ENCODE data around the gene KCND2. TPM values are rescaled to one million over a fixed set of nuclear protein-coding genes. Genes with fewer than 3 reads are reported as not detected.

The KCND2 gene
- total RNA-seq, 2 experiments from 2014 or later: not detected

DNA sequence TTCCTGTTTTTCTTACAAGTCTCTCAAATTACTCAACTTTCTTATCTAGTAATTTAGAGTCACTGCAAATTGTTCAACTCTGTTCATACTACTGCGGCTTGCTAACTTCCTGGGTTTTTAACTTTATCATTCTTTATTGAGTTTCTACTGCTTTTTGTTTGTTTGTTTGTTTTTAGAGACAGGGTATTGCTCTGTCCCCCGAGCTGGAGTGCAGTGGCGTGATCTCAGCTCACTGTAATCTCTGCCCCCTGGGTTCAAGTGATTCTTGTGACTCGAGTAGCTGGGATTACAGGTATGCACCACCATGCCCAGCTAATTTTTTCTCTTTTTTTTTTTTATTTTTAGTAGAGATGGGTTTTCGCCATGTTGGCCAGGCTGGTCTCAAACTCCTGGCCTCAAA is 402.1 kb downstream of the KCND2 start:
- Histone ChIP-seq H3K9me2 (ENCODE audit: insufficient read depth, low read length) (no peaks in the 10 kb centered on the region), H3K36me3 (ENCODE audit: insufficient read depth, low read length) (no peaks in the 10 kb centered on the region), H3K4me2 (ENCODE audit: low read length) (no peak overlapping the region), H2AFZ (ENCODE audit: low read length) (no peak overlapping the region), H3K79me2 (ENCODE audit: insufficient read depth, low read depth, low read length) (no peaks in the 10 kb centered on the region), H3K27ac (ENCODE audit: low read depth, low read length, poor library complexity, severe bottlenecking) (no peak overlapping the region), H3K4me3 (ENCODE audit: low read depth, low read length, poor library complexity, severe bottlenecking) (no peak overlapping the region), H3K9me3 (ENCODE audit: low read length) (no peaks in the 10 kb centered on the region), H3K4me1 (ENCODE audit: insufficient read depth, low read length, poor library complexity, severe bottlenecking) (no peaks in the 10 kb centered on the region), H4K20me1 (ENCODE audit: insufficient read depth, low read length) (no peaks in the 10 kb centered on the region)
- no TSS peak for BruUV-seq (replicated peaks)
- POLR2A ChIA-PET: interaction anchor here (0.6 kb wide), 2 partner anchors 13 to 159 kb away, joined by 3 read pairs; no protein-coding TSS in a partner anchor
- no peak for TF ChIP-seq EZH2phosphoT487 (IDR thresholded peaks at IDR 0.05; ENCODE audit: borderline replicate concordance, low read depth, low read length)
- TF ChIP-seq, protein P1, sequence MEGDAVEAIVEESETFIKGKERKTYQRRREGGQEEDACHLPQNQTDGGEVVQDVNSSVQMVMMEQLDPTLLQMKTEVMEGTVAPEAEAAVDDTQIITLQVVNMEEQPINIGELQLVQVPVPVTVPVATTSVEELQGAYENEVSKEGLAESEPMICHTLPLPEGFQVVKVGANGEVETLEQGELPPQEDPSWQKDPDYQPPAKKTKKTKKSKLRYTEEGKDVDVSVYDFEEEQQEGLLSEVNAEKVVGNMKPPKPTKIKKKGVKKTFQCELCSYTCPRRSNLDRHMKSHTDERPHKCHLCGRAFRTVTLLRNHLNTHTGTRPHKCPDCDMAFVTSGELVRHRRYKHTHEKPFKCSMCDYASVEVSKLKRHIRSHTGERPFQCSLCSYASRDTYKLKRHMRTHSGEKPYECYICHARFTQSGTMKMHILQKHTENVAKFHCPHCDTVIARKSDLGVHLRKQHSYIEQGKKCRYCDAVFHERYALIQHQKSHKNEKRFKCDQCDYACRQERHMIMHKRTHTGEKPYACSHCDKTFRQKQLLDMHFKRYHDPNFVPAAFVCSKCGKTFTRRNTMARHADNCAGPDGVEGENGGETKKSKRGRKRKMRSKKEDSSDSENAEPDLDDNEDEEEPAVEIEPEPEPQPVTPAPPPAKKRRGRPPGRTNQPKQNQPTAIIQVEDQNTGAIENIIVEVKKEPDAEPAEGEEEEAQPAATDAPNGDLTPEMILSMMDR (conservative IDR thresholded peaks at IDR 0.05; ENCODE audit: low read length): no peak
- CTCF ChIA-PET (ENCODE audit: unreplicated experiment): no interaction called here
- no peak for DNase-seq (ENCODE audit: low spot score)
- intact Hi-C loops (cut with micrococcal nuclease; ENCODE audit: unreplicated experiment): no loop called here

DNA sequence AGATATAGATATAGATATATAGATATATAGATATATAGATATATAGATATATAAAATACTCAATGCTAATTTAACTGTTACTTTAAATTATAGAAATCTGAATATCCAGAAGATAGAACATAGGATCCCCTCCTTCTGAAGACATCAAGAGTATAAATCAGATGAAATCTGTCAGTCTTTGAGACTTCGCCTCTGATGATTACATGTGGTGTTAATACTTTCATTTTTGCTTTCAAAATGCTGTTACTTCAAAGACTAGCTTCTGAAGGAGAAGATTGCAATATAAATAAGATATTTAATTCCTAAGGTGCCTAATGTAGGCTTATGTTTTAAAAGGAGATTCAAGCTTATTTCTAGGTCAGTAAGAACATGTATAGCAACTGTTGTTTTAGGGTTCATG is 404.6 kb downstream of the KCND2 start:
- H2AFZ ChIP-seq (ENCODE audit: low read length): no peak overlapping the region
- no peaks in the 10 kb centered on the region for H3K36me3 ChIP-seq (ENCODE audit: insufficient read depth, low read length)
- BruUV-seq (replicated peaks): no TSS peak
- H4K20me1 ChIP-seq (ENCODE audit: insufficient read depth, low read length): no peaks in the 10 kb centered on the region; the same call in 1 of the 2 replicates
- no peaks in the 10 kb centered on the region for H3K9me3 ChIP-seq (ENCODE audit: low read length)
- no peaks in the 10 kb centered on the region for H3K9me2 ChIP-seq (ENCODE audit: insufficient read depth, low read length)
- H3K4me3 ChIP-seq (ENCODE audit: low read depth, low read length, poor library complexity, severe bottlenecking): no peak overlapping the region
- ChIA-PET POLR2A (interaction anchor here (1.0 kb wide), 1 partner anchor 33 kb away, joined by 3 read pairs; no protein-coding TSS in a partner anchor), CTCF (ENCODE audit: unreplicated experiment) (no interaction called here)
- DNase-seq (ENCODE audit: low spot score): no peak
- H3K4me1 ChIP-seq (ENCODE audit: insufficient read depth, low read length, poor library complexity, severe bottlenecking): no peaks in the 10 kb centered on the region
- H3K4me2 ChIP-seq (ENCODE audit: low read length): no peak overlapping the region
- no peak for TF ChIP-seq EZH2phosphoT487 (IDR thresholded peaks at IDR 0.05; ENCODE audit: borderline replicate concordance, low read depth, low read length)
- TF ChIP-seq, protein P1 (conservative IDR thresholded peaks at IDR 0.05; ENCODE audit: low read length): no peak
- intact Hi-C loops (cut with micrococcal nuclease; ENCODE audit: unreplicated experiment): no loop called here
- H3K79me2 ChIP-seq (ENCODE audit: insufficient read depth, low read depth, low read length): no peaks in the 10 kb centered on the region
- no peak overlapping the region for H3K27ac ChIP-seq (ENCODE audit: low read depth, low read length, poor library complexity, severe bottlenecking)

DNA sequence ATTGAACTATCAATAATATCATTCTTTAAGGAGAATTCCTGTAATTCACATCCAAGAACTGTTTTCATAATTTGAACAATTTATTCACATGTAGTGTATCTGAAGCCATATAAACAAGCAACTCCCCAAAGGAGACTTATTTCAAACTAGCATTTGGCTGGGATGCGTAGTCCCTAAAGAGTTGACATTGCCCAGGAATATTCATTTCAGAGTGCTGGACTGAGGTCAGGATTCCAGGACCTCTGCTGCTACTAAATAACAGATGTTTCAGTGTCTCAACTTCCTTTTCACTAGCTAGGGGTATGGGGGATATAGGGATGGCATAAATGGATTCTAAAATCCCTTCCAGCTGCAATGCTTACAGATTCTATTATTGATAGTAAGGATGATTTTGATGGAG is 408.0 kb downstream of the KCND2 start:
- no TSS peak for BruUV-seq (replicated peaks)
- H4K20me1 ChIP-seq (ENCODE audit: insufficient read depth, low read length): no peaks in the 10 kb centered on the region; the same call in 1 of the 2 replicates
- ChIA-PET POLR2A (interaction anchor here (0.6 kb wide), 1 partner anchor 106 kb away, joined by 4 read pairs; no protein-coding TSS in a partner anchor), CTCF (ENCODE audit: unreplicated experiment) (no interaction called here)
- no peak for DNase-seq (ENCODE audit: low spot score)
- no peak overlapping the region for H2AFZ ChIP-seq (ENCODE audit: low read length)
- no peaks in the 10 kb centered on the region for H3K4me1 ChIP-seq (ENCODE audit: insufficient read depth, low read length, poor library complexity, severe bottlenecking)
- no peaks in the 10 kb centered on the region for H3K36me3 ChIP-seq (ENCODE audit: insufficient read depth, low read length)
- intact Hi-C loops (cut with micrococcal nuclease; ENCODE audit: unreplicated experiment): no loop called here
- H3K27ac ChIP-seq (ENCODE audit: low read depth, low read length, poor library complexity, severe bottlenecking): no peak overlapping the region
- H3K9me2 ChIP-seq (ENCODE audit: insufficient read depth, low read length): no peaks in the 10 kb centered on the region
- no peak for TF ChIP-seq EZH2phosphoT487 (IDR thresholded peaks at IDR 0.05; ENCODE audit: borderline replicate concordance, low read depth, low read length)
- TF ChIP-seq, protein P1 (conservative IDR thresholded peaks at IDR 0.05; ENCODE audit: low read length): no peak
- no peaks in the 10 kb centered on the region for H3K79me2 ChIP-seq (ENCODE audit: insufficient read depth, low read depth, low read length)
- no peak overlapping the region for H3K4me3 ChIP-seq (ENCODE audit: low read depth, low read length, poor library complexity, severe bottlenecking)
- no peaks in the 10 kb centered on the region for H3K9me3 ChIP-seq (ENCODE audit: low read length)
- no peak overlapping the region for H3K4me2 ChIP-seq (ENCODE audit: low read length)
